HG02623 (cell line): ENCODE measurements around the gene MS4A15.
"Not testable (repeated sequence)": the region's sequence is repeated elsewhere in the genome, so short reads cannot be mapped to it uniquely, and the experiment has no call there.

Source experiments
- ATAC-seq: cut with Tn5 transposase; IDR thresholded peaks from one replicate; pipeline ENCODE4 v1.9.1; 2021; ENCODE audit warnings: moderate library complexity; ENCODE audit not compliant: unreplicated experiment

The MS4A15 gene

GRCh38 chr11:60798631-60799030, 42.0 kb downstream of the MS4A15 start:
- ATAC-seq, result no peak

GRCh38 chr11:60801194-60801593, 44.5 kb downstream of the MS4A15 start:
- ATAC-seq, result no peak

- ATAC-seq, result no peak
Observed at GRCh38 chr11:60803273-60803936, 46.7 kb downstream of the MS4A15 start.

- no peak for ATAC-seq
Observed at GRCh38 chr11:60809249-60809648, 52.6 kb downstream of the MS4A15 start.

- ATAC-seq, result no peak
Observed at GRCh38 chr11:60809691-60810090, 53.0 kb downstream of the MS4A15 start.

GRCh38 chr11:60810151-60810550, 53.5 kb downstream of the MS4A15 start:
- ATAC-seq, result no peak

- ATAC-seq, result no peak
Observed at GRCh38 chr11:60810569-60810968, 53.9 kb downstream of the MS4A15 start.

GRCh38 chr11:60813324-60813723, 56.7 kb downstream of the MS4A15 start:
- ATAC-seq, result no peak

- ATAC-seq, result no peak
Observed at GRCh38 chr11:60814112-60814511, 57.4 kb downstream of the MS4A15 start.

- no peak for ATAC-seq
Observed at GRCh38 chr11:60816590-60817157, 60.0 kb downstream of the MS4A15 start.

GRCh38 chr11:60818057-60818456, 61.4 kb downstream of the MS4A15 start:
- no peak for ATAC-seq

GRCh38 chr11:60821827-60822599, 65.3 kb downstream of the MS4A15 start:
- ATAC-seq, result no peak

- not testable (repeated sequence) for ATAC-seq
Observed at GRCh38 chr11:60823745-60824306, 67.2 kb downstream of the MS4A15 start.

- ATAC-seq, result no peak
Observed at GRCh38 chr11:60825118-60825517, 68.5 kb downstream of the MS4A15 start.

GRCh38 chr11:60825790-60826189, 69.1 kb downstream of the MS4A15 start:
- ATAC-seq, result no peak
